ENCODE data around the gene LST1. TPM values are rescaled to one million over a fixed set of nuclear protein-coding genes. Genes with fewer than 3 reads are reported as not detected.

The LST1 gene
- total RNA-seq, 1 donor, result not detected

DNA sequence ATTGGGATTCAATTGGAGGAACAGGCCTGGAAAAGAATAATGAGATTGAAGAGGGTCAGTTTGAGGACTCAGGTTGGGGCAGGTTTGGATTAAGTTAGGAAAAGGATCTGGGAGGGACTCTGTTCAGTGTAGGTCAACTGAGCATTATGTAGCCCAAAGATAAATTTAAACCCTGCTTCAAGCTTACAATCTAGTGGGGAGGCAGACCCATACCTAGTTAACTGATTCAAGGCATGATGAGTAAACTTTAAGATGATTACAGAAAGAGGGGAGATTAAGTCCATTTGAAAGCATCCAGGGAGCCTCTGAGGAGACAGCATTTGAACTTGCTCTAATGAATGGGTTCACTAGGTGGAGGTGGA is 25.4 kb upstream of the LST1 start:
- Histone ChIP-seq H3K4me1 (ENCODE audit: insufficient read depth, low read length) (peaks cover 36% of the 10 kb centered on the region), H3K4me3 (ENCODE audit: insufficient read depth, low read length) (no peak overlapping the region), H4K20me1 (ENCODE audit: insufficient read depth, low read length) (no peaks in the 10 kb centered on the region), H3K9me3 (ENCODE audit: low read depth, low read length) (no peaks in the 10 kb centered on the region), H3K4me2 (ENCODE audit: insufficient read depth, low read length) (peak overlapping the region; percentile 44), H3K36me3 (ENCODE audit: insufficient read depth, low read length) (peaks cover 8% of the 10 kb centered on the region), H2AFZ (ENCODE audit: low read length) (no peak overlapping the region), H3K79me2 (ENCODE audit: insufficient read depth, low read length) (peaks cover 5% of the 10 kb centered on the region), H3K27me3 (ENCODE audit: insufficient read depth, low read length) (no peaks in the 10 kb centered on the region), H3K27ac (ENCODE audit: low read depth, low read length) (no peak overlapping the region)
- TF ChIP-seq, protein P1, sequence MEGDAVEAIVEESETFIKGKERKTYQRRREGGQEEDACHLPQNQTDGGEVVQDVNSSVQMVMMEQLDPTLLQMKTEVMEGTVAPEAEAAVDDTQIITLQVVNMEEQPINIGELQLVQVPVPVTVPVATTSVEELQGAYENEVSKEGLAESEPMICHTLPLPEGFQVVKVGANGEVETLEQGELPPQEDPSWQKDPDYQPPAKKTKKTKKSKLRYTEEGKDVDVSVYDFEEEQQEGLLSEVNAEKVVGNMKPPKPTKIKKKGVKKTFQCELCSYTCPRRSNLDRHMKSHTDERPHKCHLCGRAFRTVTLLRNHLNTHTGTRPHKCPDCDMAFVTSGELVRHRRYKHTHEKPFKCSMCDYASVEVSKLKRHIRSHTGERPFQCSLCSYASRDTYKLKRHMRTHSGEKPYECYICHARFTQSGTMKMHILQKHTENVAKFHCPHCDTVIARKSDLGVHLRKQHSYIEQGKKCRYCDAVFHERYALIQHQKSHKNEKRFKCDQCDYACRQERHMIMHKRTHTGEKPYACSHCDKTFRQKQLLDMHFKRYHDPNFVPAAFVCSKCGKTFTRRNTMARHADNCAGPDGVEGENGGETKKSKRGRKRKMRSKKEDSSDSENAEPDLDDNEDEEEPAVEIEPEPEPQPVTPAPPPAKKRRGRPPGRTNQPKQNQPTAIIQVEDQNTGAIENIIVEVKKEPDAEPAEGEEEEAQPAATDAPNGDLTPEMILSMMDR (IDR thresholded peaks at IDR 0.05; ENCODE audit: extremely low read depth, low read depth, low read length), result no peak
- DNase-seq (ENCODE audit: insufficient read length, low spot score, missing footprints), result no peak

DNA sequence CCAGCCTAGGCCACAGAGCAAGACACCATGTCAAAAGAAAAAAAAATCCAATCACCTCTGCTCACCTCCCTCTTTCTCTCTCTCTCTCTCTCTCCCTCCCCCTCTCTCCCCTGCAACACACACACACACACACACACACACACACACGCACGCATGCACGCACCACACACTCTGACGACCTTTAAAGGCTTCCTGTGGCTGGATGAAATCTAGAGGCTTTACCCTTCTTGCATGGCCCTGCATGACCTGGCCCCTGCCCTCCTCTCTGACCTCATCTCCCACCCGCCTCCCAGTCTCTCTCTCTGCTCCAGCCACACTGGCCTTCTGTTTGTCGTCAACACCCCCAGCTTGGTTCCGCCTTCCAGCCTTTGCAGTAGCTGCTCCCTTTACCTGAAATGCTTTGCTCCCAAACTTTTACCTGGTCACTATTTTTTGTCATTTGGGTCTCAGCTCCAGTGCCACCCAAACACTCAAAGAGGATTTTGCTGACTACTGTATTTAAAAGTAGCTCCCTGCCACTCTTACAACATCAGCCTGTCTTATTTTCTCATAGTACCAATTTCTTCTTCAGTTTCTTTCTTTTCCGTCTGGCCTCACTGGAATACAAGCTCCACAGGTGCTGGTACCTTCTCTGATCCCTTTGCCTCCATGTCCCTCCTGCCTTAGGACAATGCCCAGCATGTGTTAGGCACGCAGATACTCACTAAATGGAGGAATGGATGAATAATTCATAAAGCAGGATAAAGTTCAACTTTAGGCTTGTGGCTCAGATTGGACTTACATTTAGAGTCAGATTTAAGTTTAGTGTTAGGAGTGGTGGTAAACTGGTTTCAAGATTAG is 18.3 kb upstream of the LST1 start:
- Histone ChIP-seq H3K9me3 (ENCODE audit: low read depth, low read length) (no peaks in the 10 kb centered on the region), H3K4me1 (ENCODE audit: insufficient read depth, low read length) (peaks cover 10% of the 10 kb centered on the region), H3K4me3 (ENCODE audit: insufficient read depth, low read length) (no peak overlapping the region), H4K20me1 (ENCODE audit: insufficient read depth, low read length) (no peaks in the 10 kb centered on the region), H3K79me2 (ENCODE audit: insufficient read depth, low read length) (no peaks in the 10 kb centered on the region), H3K36me3 (ENCODE audit: insufficient read depth, low read length) (no peaks in the 10 kb centered on the region), H3K4me2 (ENCODE audit: insufficient read depth, low read length) (no peak overlapping the region), H2AFZ (ENCODE audit: low read length) (no peak overlapping the region), H3K27ac (ENCODE audit: low read depth, low read length) (no peak overlapping the region), H3K27me3 (ENCODE audit: insufficient read depth, low read length) (no peaks in the 10 kb centered on the region)
- TF ChIP-seq, protein P1 (IDR thresholded peaks at IDR 0.05; ENCODE audit: extremely low read depth, low read depth, low read length), result no peak
- DNase-seq (ENCODE audit: insufficient read length, low spot score, missing footprints), result peak; percentile 11

DNA sequence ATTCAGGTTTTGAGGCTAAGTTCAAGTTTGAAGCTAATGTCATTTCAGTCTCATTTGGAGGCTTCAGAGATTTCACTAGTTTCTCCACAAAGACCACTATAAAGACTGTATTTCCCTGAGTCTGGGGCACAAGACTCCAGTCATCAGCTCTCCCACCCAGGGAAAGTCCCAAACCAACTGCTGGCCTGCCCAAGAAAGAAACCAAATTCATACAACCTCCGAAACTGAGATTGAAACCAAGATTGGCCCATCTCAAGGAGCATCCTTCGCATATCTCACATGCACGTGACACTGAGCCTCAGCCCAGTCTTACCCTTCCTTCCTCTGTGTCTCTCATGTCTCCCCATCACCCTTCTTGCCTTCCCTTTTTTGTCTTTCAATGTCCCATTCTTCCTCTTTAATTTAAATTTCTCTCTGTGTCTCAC is 17.5 kb upstream of the LST1 start:
- H3K27me3 ChIP-seq (ENCODE audit: insufficient read depth, low read length), result no peaks in the 10 kb centered on the region
- H3K27ac ChIP-seq (ENCODE audit: low read depth, low read length), result no peak overlapping the region
- no peaks in the 10 kb centered on the region for H3K36me3 ChIP-seq (ENCODE audit: insufficient read depth, low read length)
- H3K79me2 ChIP-seq (ENCODE audit: insufficient read depth, low read length), result no peaks in the 10 kb centered on the region
- no peaks in the 10 kb centered on the region for H3K9me3 ChIP-seq (ENCODE audit: low read depth, low read length)
- H2AFZ ChIP-seq (ENCODE audit: low read length), result no peak overlapping the region
- peak; percentile 6 for DNase-seq (ENCODE audit: insufficient read length, low spot score, missing footprints)
- H3K4me1 ChIP-seq (ENCODE audit: insufficient read depth, low read length), result peaks cover 2% of the 10 kb centered on the region
- TF ChIP-seq, protein P1 (IDR thresholded peaks at IDR 0.05; ENCODE audit: extremely low read depth, low read depth, low read length), result no peak
- H4K20me1 ChIP-seq (ENCODE audit: insufficient read depth, low read length), result no peaks in the 10 kb centered on the region
- no peak overlapping the region for H3K4me2 ChIP-seq (ENCODE audit: insufficient read depth, low read length)
- no peak overlapping the region for H3K4me3 ChIP-seq (ENCODE audit: insufficient read depth, low read length)

- H3K9me3 ChIP-seq (ENCODE audit: low read depth, low read length), result no peaks in the 10 kb centered on the region
- no peak overlapping the region for H2AFZ ChIP-seq (ENCODE audit: low read length)
- H4K20me1 ChIP-seq (ENCODE audit: insufficient read depth, low read length), result no peaks in the 10 kb centered on the region
- TF ChIP-seq, protein P1 (IDR thresholded peaks at IDR 0.05; ENCODE audit: extremely low read depth, low read depth, low read length), result no peak
- peak; percentile 11 for DNase-seq (ENCODE audit: insufficient read length, low spot score, missing footprints)
- H3K79me2 ChIP-seq (ENCODE audit: insufficient read depth, low read length), result no peaks in the 10 kb centered on the region
- no peaks in the 10 kb centered on the region for H3K27me3 ChIP-seq (ENCODE audit: insufficient read depth, low read length)
- no peak overlapping the region for H3K4me3 ChIP-seq (ENCODE audit: insufficient read depth, low read length)
- H3K4me1 ChIP-seq (ENCODE audit: insufficient read depth, low read length), result peaks cover under 1% of the 10 kb centered on the region
- H3K36me3 ChIP-seq (ENCODE audit: insufficient read depth, low read length), result no peaks in the 10 kb centered on the region
- H3K27ac ChIP-seq (ENCODE audit: low read depth, low read length), result no peak overlapping the region
- no peak overlapping the region for H3K4me2 ChIP-seq (ENCODE audit: insufficient read depth, low read length)
These were observed 16.1 kb upstream of the LST1 start for GRCh38 chr6:31569861-31570536.

Data from osteoblast (primary cell).